HG03064 (cell line): Measurements from ENCODE around the gene LRBA.
"Not testable (repeated sequence)": the region's sequence is repeated elsewhere in the genome, so short reads cannot be mapped to it uniquely, and the experiment has no call there.

Experiments
- ATAC-seq: cut with Tn5 transposase; IDR thresholded peaks from one replicate; pipeline ENCODE4 v1.9.1; 2021; ENCODE audit warnings: low read depth; ENCODE audit not compliant: unreplicated experiment

The LRBA gene

DNA sequence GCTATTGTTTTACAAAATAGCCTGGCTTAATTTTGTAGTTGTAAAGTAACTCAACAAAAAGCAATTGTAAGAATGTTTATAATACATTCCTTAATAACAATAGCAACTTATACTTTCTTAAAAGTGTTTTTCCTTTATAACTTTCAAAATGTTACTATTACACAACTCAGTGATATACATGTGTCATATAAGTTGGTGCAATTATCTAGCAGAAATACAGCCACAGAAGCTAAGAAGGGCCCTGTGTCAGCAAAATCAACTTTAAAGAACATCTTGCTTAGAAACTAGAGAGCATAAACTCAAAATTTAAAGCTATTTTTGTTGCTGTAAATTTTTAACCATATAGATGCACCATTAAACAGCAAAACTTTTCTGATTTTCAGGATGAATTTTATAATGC, 474.5 kb downstream of the LRBA start:
- ATAC-seq = no peak

DNA sequence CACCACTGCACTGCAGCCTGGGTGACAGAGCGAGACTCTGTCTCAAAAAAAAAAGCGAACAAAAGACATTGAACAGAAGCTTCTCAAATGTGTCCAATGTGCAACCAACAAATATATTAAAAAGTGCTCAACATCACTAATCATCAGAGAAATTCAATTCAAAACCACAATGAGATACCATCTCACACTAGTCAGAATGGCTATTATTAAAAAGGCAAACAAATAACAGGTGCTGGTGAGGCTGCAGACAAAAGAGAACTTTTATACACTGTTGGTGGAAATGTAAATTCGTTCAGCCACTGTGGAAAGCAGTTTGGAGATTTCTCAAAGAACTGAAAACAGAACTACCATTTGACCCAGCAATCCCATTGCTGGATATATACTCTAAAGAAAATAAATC, 477.2 kb downstream of the LRBA start:
- not testable (repeated sequence) for ATAC-seq

DNA sequence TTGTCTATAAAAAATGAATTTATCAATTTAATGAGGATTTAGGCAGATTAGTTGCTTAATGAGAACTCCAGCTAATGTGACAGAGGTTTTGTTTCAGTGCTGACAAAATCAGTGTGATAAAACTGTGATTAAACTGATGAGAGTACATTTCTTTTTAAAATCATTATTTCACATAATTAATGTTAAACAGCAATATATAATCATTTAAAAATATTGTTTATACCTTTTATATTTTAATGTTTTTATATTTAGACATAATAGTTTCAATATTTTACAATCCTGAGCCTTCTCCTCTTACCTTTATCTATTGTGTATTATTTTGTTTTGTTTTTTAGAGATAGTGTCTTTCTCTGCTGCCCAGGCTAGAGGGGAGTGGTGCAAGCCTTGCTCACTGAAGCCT, 480.3 kb downstream of the LRBA start:
- ATAC-seq = no peak

DNA sequence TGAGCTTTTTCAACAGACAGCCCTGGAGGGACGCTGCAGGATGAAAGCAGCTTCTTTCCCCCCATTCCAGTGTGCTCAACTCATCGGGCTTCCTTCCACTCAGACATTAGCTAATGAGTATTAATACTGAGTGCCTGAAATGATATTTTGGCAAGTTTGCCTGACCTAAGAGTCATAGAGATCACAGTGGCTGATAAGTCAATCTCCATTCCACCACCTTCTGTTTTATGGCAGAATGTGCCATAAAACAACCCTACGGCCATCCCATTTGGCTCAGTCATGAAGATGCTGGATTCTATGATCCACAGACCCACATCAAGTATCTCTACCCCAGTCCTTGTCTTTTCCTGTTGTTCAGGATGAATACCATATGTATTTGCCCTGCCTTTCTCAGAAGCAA, 481.4 kb downstream of the LRBA start:
- no peak for ATAC-seq

DNA sequence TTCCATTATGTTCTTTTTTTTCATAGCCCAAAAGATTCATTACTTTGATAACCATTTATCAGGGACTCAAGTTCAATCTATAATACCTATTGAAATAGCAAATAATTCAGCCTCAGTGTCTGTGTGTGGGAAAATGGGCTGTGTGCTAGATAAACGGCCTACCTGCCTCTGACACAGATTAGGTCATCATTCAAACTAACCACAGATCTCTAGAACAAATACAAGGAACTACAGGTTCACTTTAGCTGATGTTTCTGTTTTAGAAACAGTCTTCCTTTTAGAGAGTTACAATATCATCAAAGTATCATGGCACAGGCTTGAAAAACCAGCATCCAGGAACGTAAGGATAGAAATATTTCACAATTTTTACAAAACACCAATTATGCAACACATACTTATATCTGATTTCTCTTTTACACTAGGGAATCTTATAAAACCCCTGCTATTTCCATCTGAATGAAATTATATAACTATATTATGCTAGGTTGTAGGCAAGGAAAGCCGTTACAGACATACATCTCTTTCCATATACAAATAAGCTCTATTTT, 489.7 kb downstream of the LRBA start:
- no peak for ATAC-seq

DNA sequence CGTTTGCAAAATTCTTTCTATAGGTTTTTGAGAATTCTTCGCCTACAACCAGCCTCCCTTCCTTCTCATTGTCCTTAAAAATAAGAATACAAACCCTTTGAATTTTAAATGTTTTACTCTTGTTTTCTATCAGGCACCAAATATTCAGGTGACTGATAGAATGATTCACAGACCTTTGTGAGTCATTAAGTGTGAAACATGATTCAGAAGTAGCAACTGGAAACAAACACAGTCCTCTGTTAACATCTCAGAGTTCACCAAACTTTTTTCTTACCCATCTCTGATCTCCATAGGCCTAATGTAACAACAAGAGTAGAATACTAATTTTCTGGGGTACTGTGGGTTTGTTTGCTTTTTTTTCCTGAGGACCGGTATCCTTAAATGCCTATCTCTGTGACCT, 496.5 kb downstream of the LRBA start:
- no peak for ATAC-seq

DNA sequence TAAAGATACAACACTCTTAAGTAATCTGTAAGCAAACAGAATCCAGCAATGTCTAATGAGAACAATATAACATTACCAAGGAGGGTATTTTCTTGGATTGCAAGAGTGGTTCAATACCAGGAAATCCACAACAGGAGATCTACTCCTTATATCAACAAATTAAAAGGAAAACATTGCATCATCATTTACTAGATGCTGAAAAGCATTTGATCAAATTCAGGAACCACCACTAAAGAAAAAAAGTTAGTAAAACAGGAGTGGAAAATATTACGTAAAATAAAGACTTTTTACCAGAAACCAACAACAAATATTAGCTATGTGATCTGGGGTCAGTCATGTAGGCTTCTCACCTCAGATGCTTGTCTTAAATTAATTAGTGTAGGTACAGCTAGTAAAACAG, 499.9 kb downstream of the LRBA start:
- ATAC-seq = no peak

DNA sequence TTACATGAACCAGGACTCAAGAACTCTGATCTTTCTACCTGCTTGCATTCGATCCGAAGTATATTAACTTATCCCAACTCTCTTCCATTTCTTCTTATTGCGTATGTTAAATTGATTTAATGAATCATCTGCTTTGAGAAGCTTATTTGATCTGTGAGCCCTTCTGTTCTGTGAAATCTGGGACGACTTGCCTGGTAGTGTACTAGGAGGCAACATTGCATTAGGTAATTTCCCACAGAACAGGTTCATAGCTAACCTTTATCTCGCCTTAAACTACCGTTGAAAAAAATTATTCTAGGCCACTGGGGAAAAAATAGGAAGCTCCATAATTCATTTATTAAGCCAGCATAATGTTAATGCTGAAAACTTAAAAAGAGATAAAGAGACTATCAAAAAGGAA, 500.4 kb downstream of the LRBA start:
- no peak for ATAC-seq

DNA sequence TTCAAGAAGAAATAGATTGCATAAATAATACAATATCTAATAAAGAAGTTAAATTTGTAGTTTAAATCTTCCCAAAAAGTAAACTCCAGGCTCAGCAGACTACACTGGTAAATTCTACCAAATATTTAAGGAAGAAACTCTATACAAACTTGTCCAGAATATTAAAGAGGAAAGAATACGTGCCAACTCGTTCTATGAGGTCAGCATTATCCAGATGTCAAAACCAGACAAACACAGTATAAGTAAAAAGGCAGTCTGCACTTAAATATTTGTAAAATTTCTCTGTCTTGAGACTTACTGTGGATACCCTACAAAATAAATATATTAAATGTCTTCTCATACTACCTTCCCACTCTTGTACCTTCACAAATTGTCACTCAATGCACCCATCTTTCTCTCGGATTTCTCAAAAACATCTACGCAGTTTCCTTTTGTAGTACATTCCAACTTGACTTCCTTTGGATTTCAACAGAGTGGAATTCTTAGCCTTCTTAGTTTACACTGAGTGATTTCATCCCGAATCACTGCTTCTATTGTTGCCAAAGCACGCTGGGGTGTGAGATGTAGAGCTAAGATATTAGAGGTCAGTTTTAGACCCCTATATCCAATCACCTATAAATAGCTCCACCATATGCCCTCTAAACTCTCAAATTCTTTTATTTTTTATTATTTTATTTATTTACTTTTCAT, 504.8 kb downstream of the LRBA start:
- ATAC-seq = no peak

DNA sequence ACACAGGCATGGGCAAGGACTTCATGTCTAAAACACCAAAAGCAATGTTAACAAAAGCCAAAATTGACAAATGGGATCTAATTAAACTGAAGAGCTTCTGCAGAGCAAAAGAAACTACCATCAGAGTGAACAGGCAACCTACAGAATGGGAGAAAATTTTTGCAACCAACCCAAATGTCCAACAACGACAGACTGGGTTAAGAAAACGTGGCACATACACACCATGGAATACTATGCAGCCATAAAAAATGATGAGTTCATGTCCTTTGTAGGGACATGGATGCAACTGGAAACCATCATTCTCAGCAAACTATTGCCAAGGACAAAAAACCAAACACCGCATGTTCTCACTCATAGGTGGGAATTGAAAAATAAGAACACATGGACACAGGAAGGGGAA, 507.4 kb downstream of the LRBA start:
- not testable (repeated sequence) for ATAC-seq

DNA sequence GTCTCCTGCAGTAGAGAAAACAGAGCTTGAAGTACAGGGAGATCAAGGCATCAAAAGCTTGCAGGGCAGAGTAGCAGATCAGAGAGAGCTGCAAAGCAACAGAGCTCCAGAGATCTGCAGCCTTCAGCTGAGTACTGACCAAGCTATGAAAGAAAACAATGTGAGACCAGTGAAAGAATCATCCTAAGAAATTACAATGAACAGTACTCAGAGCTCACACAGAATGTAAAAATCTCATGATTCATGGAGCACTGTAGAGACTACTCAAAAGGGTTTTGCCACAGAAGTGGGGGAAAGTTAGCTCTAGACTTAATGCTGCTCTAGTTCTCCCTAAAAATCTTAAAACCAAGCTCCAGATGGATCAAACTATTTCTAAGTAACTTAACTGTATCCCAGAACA, 513.1 kb downstream of the LRBA start:
- no peak for ATAC-seq

DNA sequence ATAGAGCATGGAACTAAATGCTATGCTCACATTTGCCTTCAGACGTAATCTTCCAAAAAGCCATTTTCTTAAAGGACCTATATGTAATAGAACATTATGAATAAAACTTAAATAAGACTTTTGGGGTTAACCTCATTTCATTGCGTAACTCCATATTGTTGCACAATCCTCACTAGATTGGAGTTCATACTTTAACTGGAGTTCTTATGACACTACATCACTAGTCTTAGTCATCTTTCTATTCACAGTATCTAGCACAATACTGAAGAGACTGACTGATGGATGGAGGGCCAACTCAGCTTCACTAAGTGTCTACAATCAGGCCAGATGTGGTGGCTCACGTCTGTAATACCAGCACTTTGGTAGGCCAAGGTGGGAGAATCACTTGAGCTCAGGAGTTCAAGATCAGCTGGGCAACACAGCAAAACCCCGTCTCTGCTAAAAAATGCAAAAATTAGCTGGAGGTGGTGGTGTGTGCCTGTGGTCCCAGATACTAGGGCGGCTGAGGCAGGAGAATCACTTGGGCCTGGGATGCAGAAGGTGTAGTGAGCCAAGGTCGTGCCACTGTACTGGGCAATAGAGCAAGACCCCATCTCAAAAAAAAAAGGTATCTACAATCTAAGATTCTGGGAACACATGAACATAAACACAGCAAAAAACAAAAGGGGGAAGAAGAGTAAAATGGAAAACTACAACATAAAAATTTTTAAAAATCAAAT, 513.9 kb downstream of the LRBA start:
- no peak for ATAC-seq

DNA sequence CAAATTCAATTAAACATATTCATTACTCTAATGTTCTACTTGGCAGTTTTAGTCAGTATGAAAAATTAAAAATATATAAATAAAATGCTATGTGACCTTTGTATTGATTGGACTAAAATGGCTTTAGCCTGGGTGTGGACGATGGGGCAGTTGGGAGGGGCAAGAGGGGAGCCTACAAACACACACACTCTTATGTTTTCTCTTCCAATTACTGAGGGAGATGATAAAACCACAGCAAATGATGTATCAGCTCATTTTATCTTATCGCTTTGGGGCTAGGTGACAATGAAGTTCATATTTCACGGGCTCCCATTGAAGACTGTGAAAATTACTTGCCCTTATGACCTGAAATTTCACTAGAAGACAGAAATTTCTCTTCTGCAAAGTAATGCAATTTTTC, 517.5 kb downstream of the LRBA start:
- ATAC-seq = no peak

DNA sequence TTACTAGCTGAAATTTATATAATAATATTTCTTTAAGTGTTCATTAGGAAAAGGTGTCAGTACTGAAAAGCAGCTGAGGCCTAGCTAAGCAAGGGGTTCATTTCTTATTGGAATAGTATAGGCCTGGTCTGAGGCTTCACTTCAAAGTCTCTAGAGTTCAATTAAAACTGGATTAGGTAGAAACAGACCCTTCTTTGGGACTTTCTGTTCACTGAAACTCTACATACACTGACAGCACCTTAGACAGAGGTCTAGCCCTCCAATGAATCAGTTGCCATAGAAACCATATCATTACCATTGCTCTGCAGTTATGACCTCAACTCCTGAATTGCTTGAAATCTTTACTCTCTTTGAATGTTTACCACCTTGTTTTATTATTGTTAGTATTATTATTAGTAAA, 519.5 kb downstream of the LRBA start:
- no peak for ATAC-seq

DNA sequence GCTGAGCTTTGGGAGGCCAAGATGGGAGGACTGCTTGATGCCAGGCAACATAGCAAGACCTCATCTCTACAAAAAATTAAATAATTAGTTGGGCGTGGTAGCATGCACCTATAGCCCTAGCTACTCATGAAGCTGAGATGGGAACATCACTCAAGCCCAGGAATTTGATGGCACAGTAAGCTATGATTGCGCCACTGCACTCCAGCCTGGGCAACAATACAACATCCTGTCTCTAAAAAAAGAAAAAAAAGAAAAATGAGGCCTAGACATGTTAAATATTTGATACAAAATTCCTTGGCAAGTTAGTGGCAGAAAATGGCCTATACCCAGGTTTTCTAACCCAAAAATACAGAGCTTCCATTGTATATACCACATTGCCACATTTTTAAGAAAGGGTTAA, 521.2 kb downstream of the LRBA start:
- no peak for ATAC-seq

DNA sequence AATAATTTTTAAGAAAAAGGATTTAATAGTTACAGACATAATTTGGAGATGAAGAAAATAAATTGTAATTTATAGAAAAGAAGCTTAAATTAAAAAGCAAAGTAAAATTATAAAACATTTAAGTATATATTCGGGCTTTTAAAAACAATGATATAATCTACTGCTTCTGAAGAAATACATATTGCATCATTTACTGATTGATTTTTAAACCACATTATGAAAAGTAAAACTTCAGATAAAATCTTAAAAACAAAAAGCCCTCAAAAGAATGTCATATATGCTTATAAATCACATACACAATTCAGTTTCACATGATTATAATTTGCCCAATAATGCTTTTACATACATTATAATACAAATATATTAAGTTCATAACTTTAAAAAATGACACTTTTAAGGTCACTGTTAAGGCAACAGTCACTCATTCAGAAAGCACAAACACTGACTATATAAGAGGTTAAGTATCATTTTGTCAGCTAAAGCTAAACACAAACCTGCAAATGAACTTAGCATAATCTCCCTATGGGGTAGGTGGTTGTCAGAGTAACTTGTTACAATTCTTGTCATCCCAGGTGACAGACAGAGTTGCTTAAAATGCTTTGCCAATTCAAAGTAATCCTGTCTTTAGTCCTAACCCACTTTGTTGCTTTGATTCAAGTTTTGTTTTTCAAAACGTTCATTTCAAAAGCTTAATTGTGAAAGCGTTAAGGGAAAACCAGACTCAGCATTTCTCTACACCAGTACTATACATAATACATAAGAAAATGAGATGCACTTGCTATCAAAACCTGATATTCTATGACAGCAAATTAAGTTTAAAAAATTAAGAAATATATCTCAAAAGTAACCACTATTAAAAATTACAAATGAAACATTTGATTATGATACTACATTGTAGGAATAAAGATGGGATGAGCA, 523.7 kb downstream of the LRBA start:
- ATAC-seq = no peak

DNA sequence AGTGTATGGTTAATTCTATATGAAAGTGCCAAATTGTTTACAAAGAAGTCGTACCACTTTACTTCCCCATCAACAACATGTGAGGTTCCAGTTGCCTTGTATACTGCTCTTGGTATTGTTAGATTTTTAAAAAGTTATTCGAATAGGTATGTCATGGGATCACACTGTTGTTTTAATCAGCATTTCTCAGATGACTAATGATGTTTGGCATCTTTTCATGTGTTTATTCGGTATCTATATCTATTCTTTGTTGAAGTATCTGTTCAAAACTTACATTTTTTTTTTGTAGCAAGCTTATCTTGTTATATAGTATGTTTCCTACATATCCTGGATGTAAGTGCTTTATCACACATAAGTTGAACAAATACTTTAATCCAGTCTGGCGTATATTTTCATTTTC, 532.5 kb downstream of the LRBA start:
- no peak for ATAC-seq

DNA sequence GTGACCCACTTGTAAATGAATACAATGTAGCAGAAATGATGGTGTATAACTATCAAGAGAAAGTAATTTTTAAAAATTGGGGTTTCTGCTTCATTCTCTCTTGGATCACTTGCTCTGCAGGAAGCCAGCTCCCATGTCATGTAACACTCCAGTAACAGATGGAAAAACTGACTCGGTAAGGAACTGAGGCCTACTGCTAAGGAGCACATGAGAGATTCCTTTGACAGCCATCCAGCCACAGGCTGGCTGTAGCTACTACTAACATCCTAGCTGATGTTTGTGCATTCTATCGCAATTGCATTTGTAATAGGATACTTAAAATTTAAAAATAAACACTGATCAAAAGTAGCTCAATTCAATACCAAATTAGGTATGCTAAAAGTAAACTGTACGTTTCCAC, 535.4 kb downstream of the LRBA start:
- no peak for ATAC-seq

DNA sequence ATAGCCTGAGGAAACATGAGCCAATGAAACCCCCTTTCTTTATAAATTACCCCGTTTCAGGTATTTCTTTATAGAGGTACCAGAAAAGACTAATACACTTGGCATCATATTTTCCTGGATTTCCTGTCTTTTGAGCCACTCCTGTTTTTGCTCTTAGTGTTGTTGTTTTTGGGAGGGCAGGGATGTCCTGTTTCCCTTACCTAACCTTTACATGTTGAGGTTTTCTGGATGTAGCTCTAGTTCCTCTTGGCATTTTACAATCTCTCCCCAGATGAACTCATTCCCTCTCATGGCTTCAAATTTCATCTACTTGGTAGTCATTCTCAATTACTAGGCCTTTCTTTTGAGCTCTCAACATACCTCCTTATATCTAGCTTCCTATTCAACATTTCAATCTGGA, 537.2 kb downstream of the LRBA start:
- ATAC-seq = no peak

DNA sequence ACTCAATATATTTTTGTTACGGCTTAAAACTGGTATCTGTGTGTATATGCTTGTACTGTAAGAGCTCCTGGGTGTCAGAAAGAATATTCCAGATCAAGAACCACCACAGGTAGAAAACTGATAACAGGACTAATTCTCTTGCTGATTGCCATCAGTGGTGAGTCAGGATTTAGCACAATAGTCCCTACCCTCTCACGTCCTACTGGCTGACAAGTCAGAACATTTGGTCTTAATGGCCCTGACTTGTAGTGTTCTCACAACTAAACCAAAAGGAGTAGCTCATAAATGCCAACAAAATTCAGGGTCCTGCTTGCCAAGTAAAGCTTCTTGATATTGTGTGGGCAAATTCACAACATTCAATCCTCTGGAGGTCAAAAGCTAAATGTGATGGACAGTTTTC, 538.3 kb downstream of the LRBA start:
- no peak for ATAC-seq

DNA sequence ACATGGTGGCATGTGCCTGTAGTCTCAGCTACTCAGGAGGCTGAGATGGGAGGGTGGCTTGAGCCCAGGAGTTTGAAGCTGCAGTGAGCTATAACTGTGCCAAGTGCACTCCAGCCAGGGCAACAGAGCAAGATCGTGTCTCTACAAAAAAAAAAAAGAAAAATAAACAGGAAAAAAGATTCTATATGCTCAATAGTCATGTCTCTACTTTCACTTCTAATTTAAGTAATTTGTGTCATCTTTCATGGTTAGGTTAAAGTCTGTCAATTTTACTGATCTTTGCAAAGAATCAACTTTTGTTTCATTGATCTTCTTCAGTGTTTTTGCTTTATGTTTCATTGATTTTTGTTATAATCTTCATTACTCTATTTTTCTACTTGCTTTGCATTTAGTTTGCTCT, 539.3 kb downstream of the LRBA start:
- no peak for ATAC-seq
